ENCODE results near the gene CAP1.

DNA sequence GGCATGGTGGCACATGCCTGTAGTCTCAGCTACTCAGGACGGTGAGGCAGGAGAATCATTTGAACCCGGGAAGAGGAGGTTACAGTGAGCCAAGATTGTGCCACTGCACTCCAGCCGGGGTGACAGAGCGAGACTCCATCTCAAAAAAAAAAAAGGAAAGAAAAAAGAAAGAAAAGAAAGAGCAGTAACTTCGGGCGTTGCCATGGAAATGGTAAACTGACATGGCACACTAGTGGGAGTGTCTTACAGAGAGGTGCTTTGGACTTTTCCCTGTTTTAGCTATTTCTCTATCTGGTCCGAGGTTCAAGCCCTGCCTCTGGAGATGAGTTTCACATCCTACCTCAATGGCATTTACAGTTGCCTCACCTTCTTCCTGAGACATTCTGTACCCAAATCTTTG is 79.6 kb downstream of the CAP1 start:
- TF ChIP-seq CTCF (IDR thresholded peaks at IDR 0.05): no peak
- TF ChIP-seq POLR2A (IDR thresholded peaks at IDR 0.05; ENCODE audit: low read depth): no peak

Measured in esophagus muscularis mucosa (tissue), 3 donors.